ENCODE data around the gene POLR2I. TPM values are rescaled to one million over a fixed set of nuclear protein-coding genes. Genes with fewer than 3 reads are reported as not detected.

Gene POLR2I
- total and polyA plus RNA-seq, 2 of the 13 experiments (the other 11 are each of a cell fraction or from before 2014, with no cell fraction given) = 40.5 to 104 TPM

- TF ChIP-seq TMF1 (CRISPR knock-in tag; IDR thresholded peaks at IDR 0.05; ENCODE audit: low read depth) (peak; percentile 78; the same call in 1 of the 2 replicates), BCL3 (CRISPR knock-in tag; IDR thresholded peaks at IDR 0.05) (0 out of 2 replicates have a peak, but pooled peaks have one; percentile 21), ZBTB49 (CRISPR knock-in tag; IDR thresholded peaks at IDR 0.05; ENCODE audit: borderline replicate concordance) (no peak), PHF5A (CRISPR knock-in tag; IDR thresholded peaks at IDR 0.05; ENCODE audit: low read depth, unreplicated experiment) (no peak), ZFP37 (CRISPR knock-in tag; IDR thresholded peaks at IDR 0.05; ENCODE audit: borderline replicate concordance) (peak; percentile 58; the same call in 1 of the 2 replicates), ZNF337 (CRISPR knock-in tag; IDR thresholded peaks at IDR 0.05; ENCODE audit: borderline replicate concordance, low read depth) (no peak), ZMAT5 (CRISPR knock-in tag; IDR thresholded peaks at IDR 0.05; ENCODE audit: borderline replicate concordance, low read depth) (no peak), ZFP82 (CRISPR knock-in tag; IDR thresholded peaks at IDR 0.05; ENCODE audit: borderline replicate concordance) (no peak), ZBTB37 (CRISPR knock-in tag; IDR thresholded peaks at IDR 0.05) (no peak), NFRKB (IDR thresholded peaks at IDR 0.05) (no peak), ZNF597 (CRISPR knock-in tag; IDR thresholded peaks at IDR 0.05) (no peak), MZF1 (CRISPR knock-in tag; IDR thresholded peaks at IDR 0.05; ENCODE audit: borderline replicate concordance) (no peak), GTF3A (CRISPR knock-in tag; conservative IDR thresholded peaks at IDR 0.05) (no peak; the same call in 1 of the 2 replicates), HNF4G (IDR thresholded peaks at IDR 0.05; ENCODE audit: borderline replicate concordance, low read depth, low read length) (peak; percentile 75), HNF4G (CRISPR knock-in tag; IDR thresholded peaks at IDR 0.05; ENCODE audit: borderline replicate concordance, low read depth) (no peak; the same call in 1 of the 2 replicates), ZZZ3 (CRISPR knock-in tag; IDR thresholded peaks at IDR 0.05; ENCODE audit: borderline replicate concordance) (peak; percentile 77; the same call in 1 of the 2 replicates), TCF7L2 (IDR thresholded peaks at IDR 0.05; ENCODE audit: low read depth, low read length) (no peak), ATF7 (IDR thresholded peaks at IDR 0.05) (no peak), ATF7 (CRISPR knock-in tag; IDR thresholded peaks at IDR 0.05) (0 out of 2 replicates have a peak, but pooled peaks have one; percentile 38), GMEB2 (CRISPR knock-in tag; IDR thresholded peaks at IDR 0.05; ENCODE audit: low read depth) (no peak)
These were observed 5.7 kb upstream of the POLR2I start (continued) for GRCh38 chr19:36120092-36120983.
